GM12878 (cell line): ENCODE results near the gene SNRK. TPM values are rescaled to one million over a fixed set of nuclear protein-coding genes. Genes with fewer than 3 reads are reported as not detected.

Experiments
- ATAC-seq: fragments of 200-7000 bp; cut with Tn5 transposase; 3 replicates; pipeline ENCODE4 v1.9.1; 2020; ENCODE audit warnings: mild to moderate bottlenecking, moderate library complexity
- BruUV-seq: library from RNA; stranded (reverse); fragments of 400-500 nt; replicated peaks from 2 replicates; lab custom pipeline; 2021; lab: Mats Ljungman, UMichigan
- CTCF ChIA-PET: fragments of 300-600 bp; sonication (Branson Sonifier 250); formaldehyde crosslinking; extraction: SDS; loops from one replicate; lab custom pipeline; 2021; ENCODE audit warnings: inconsistent platforms; lab: Yijun Ruan, JAX
- POLR2A ChIA-PET: fragments of 350-600 bp; formaldehyde crosslinking; extraction: SDS; loops from one replicate; lab custom pipeline; 2021; ENCODE audit warnings: inconsistent platforms; lab: Charles Lee
- RAD21 ChIA-PET: fragments of 300-600 bp; sonication (Branson Sonifier 250); formaldehyde crosslinking; loops from one replicate; lab custom pipeline; 2023; ENCODE audit warnings: antibody characterized with exemption; ENCODE audit not compliant: unreplicated experiment; lab: Charles Lee
- SMC1A ChIA-PET: fragments of 300-600 bp; sonication (Branson Sonifier 250); formaldehyde crosslinking; loops from one replicate; lab custom pipeline; 2023; ENCODE audit not compliant: unreplicated experiment, uncharacterized antibody; lab: Charles Lee
- DNase-seq: peaks from one replicate; pipeline ENCODE4 v3.0.0-alpha.2; 2011; ENCODE audit warnings: low read depth, low spot score
- FAIRE-seq: peaks from 3 replicates; lab custom pipeline; 2011; peaks lifted over from hg19 to GRCh38; lab: Jason Lieb, UNC
- H2AFZ ChIP-seq: 2 replicates; pipeline ENCODE4 v1.6.0; 2011; ENCODE audit warnings: low read depth, low read length, control low read depth; ENCODE audit not compliant: control insufficient read depth
- H3K27ac ChIP-seq: 2 replicates; pipeline ENCODE4 v1.5.1; 2011; ENCODE audit warnings: control low read depth; ENCODE audit not compliant: control insufficient read depth, insufficient read depth
- H3K27me3 ChIP-seq, 2 experiments: replicated peaks in 1 of 2; 2 replicates each; pipeline versions ENCODE4 v1.6.0 to v1.6.1; 2011; ENCODE audit warnings: low read length in 1 of 2; ENCODE audit not compliant: control insufficient read depth in 2 of 2, insufficient read depth in 2 of 2
- H3K36me3 ChIP-seq, 2 experiments: 2 replicates each; pipeline ENCODE4 v1.5.1; 2011; ENCODE audit warnings: low read length in 1 of 2; ENCODE audit not compliant: control insufficient read depth in 2 of 2, insufficient read depth in 2 of 2
- H3K4me1 ChIP-seq: 2 replicates; pipeline ENCODE4 v1.6.1; 2011; ENCODE audit warnings: mild to moderate bottlenecking, low read length, moderate library complexity, mixed read lengths; ENCODE audit not compliant: control insufficient read depth, insufficient read depth
- H3K4me2 ChIP-seq: 2 replicates; pipeline ENCODE4 v1.6.0; 2011; ENCODE audit warnings: control low read depth; ENCODE audit not compliant: control insufficient read depth, insufficient read depth
- H3K4me3 ChIP-seq: fragments of 200-600 bp; sonication (generic); 2 replicates; pipeline ENCODE4 v1.5.1; 2016
- H3K79me2 ChIP-seq: 2 replicates; pipeline ENCODE4 v1.6.0; 2011; ENCODE audit warnings: low read length; ENCODE audit not compliant: control insufficient read depth, insufficient read depth
- H3K9ac ChIP-seq: 2 replicates; pipeline ENCODE4 v1.8.0; 2011; ENCODE audit warnings: low read length, control low read depth, mixed read lengths; ENCODE audit not compliant: control insufficient read depth, insufficient read depth
- H3K9me3 ChIP-seq: replicated peaks from 3 replicates; pipeline ENCODE4 v1.5.1; 2011; ENCODE audit warnings: mild to moderate bottlenecking, low read length; ENCODE audit not compliant: control insufficient read depth, insufficient read depth
- H4K20me1 ChIP-seq: 2 replicates; pipeline ENCODE4 v1.6.0; 2011; ENCODE audit not compliant: control insufficient read depth, insufficient read depth
- ATF2 ChIP-seq: IDR thresholded peaks from 2 replicates; pipeline ENCODE4 v1.6.1; 2012; ENCODE audit warnings: low read length, inconsistent platforms
- ATF7 ChIP-seq: fragments of 450-650 bp; IDR thresholded peaks from 2 replicates; pipeline ENCODE4 v1.6.1; 2016; ENCODE audit warnings: low read depth, mild to moderate bottlenecking
- BACH1 ChIP-seq: fragments of 450-650 bp; IDR thresholded peaks from 2 replicates; pipeline ENCODE4 v1.6.1; 2017; ENCODE audit warnings: mild to moderate bottlenecking, borderline replicate concordance
- BRCA1 ChIP-seq: IDR thresholded peaks from 2 replicates; pipeline ENCODE4 v1.6.1; 2011; ENCODE audit warnings: low read depth, low read length, improper control_type of control experiment
- CBFB ChIP-seq: IDR thresholded peaks from 2 replicates; pipeline ENCODE4 v1.6.1; 2016; ENCODE audit warnings: antibody characterized with exemption, low read depth
- CEBPZ ChIP-seq: fragments of 150-350 bp; IDR thresholded peaks from 2 replicates; pipeline ENCODE4 v1.6.1; 2016; ENCODE audit warnings: low read depth, low read length
- CHD4 ChIP-seq: fragments of 200-600 bp; sonication (generic); IDR thresholded peaks from 2 replicates; pipeline ENCODE4 v1.6.1; 2016; ENCODE audit warnings: mild to moderate bottlenecking
- EED ChIP-seq: sonication (generic); IDR thresholded peaks from 2 replicates; pipeline ENCODE4 v1.6.1; 2016; ENCODE audit warnings: antibody characterized with exemption, low read depth
- GATAD2B ChIP-seq: fragments of 450-650 bp; conservative IDR thresholded peaks from 2 replicates; pipeline ENCODE4 v1.6.1; 2017; ENCODE audit warnings: low read depth, mild to moderate bottlenecking, moderate library complexity
- IKZF2 ChIP-seq, 2 experiments: fragments of 450-650 bp; IDR thresholded peaks; 2 replicates each; pipeline ENCODE4 v1.6.1; 2017; ENCODE audit warnings: mild to moderate bottlenecking in 2 of 2, moderate library complexity in 2 of 2
- KDM1A ChIP-seq: fragments of 200-600 bp; sonication (generic); IDR thresholded peaks from 2 replicates; pipeline ENCODE4 v1.6.1; 2016; ENCODE audit warnings: borderline replicate concordance
- KLF5 ChIP-seq: fragments of 450-650 bp; IDR thresholded peaks from 2 replicates; pipeline ENCODE4 v1.6.1; 2014; ENCODE audit warnings: mild to moderate bottlenecking; ENCODE audit not compliant: partially characterized antibody
- LARP7 ChIP-seq: fragments of 450-650 bp; IDR thresholded peaks from 2 replicates; pipeline ENCODE4 v1.6.1; 2017; ENCODE audit warnings: mild to moderate bottlenecking
- NKRF ChIP-seq: fragments of 450-650 bp; conservative IDR thresholded peaks from 2 replicates; pipeline ENCODE4 v1.6.1; 2017; ENCODE audit warnings: mild to moderate bottlenecking, moderate library complexity
- POLR2AphosphoS2 ChIP-seq: IDR thresholded peaks from 2 replicates; pipeline ENCODE4 v1.6.1; 2011; ENCODE audit warnings: low read depth, mild to moderate bottlenecking, low read length, improper control_type of control experiment, moderate library complexity
- RAD51 ChIP-seq: fragments of 450-650 bp; IDR thresholded peaks from 2 replicates; pipeline ENCODE4 v1.6.1; 2016; ENCODE audit warnings: moderate library complexity, mild to moderate bottlenecking, inconsistent platforms
- RUNX3 ChIP-seq: IDR thresholded peaks from 2 replicates; pipeline ENCODE4 v1.6.1; 2012; ENCODE audit warnings: low read length, inconsistent platforms
- ZNF274 ChIP-seq: IDR thresholded peaks from one replicate; pipeline ENCODE4 v1.8.0; 2011; ENCODE audit not compliant: insufficient read length, insufficient read depth
- WGBS: methylation state at CpG from one replicate; pipeline ENCODE4 v1.1.6; 2016; ENCODE audit warnings: low lambda C conversion rate; ENCODE audit not compliant: insufficient replicate concordance, insufficient coverage; ENCODE audit errors: missing lambda C conversion rate; 5-methylcytosine and 5-hydroxymethylcytosine counted together
- in situ Hi-C: fragments of 300-500 bp; cut with MboI; formaldehyde crosslinking; loops from 9 replicates; pipeline ENCODE4 v1.14.3; 2018; ENCODE audit warnings: mixed read lengths
- intact Hi-C: fragments of 100-400 bp; cut with micrococcal nuclease; formaldehyde crosslinking; loops from one replicate; pipeline ENCODE4 v1.14.2; 2022; ENCODE audit not compliant: unreplicated experiment
- polyA plus RNA-seq, 11 experiments: library from polyadenylated mRNA; depleted of rRNA in 4 of 11; unstranded in 6 of 11; stranded (reverse) in 5 of 11; fragments of >200 nt; fragmentation: Nextera tagmentation in 4 of 11; fragmentation: Illumina TruSeq in 1 of 11; extraction: Ambion mirVana in 4 of 11; extraction: Trizol in 1 of 11; gene quantifications; 1 replicate in 1 of 11; 2 replicates in 10 of 11; pipeline versions ENCODE4 v1.2.1 to v1.2.3, GENCODE V29; 2011 to 2016; ENCODE audit warnings: inconsistent platforms in 2 of 11, missing spikeins in 2 of 11, low read depth in 1 of 11
- total RNA-seq, 4 experiments: library from RNA; depleted of rRNA in 3 of 4; stranded (reverse); fragments of >200 nt in 3 of 4; fragmentation: Illumina TruSeq in 1 of 4; extraction: Trizol in 1 of 4; gene quantifications; 2 replicates each; pipeline versions ENCODE4 v1.2.1 to v1.2.3, GENCODE V29; 2013 to 2021

The SNRK gene
- total and polyA plus RNA-seq, 10 of the 15 experiments (the other 5 are each of a cell fraction or from before 2014, with no cell fraction given), result 1.6 to 12.1 (median 7.6) TPM

- TF ChIP-seq ATF2, result no peak
- TF ChIP-seq GATAD2B, result no peak
- no peak for TF ChIP-seq RAD51
- TF ChIP-seq KLF5, result no peak
- TF ChIP-seq EED, result no peak
- no peak for TF ChIP-seq BRCA1
Measured at GRCh38 chr3:43319794-43320193, 33.5 kb downstream of the SNRK start (continued).

DNA sequence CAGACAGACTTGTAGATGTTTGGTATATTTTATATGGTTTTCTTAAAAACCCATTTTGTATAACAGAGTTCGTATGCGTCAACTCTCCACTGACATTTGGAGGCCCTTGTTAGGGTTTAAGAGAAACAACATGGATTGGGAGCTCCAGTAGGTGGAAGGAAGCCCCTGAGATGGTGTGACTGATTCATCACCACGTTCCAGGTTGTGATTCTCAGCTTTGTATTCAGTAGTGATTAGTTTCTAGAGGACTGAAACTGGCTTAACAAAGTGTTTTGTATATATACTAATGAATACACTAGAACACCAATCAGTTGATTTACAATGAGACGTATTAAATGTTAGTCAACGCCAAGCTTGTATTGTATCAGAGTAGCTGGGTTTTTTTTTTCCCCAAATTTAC is 33.9 kb downstream of the SNRK start:
- 96% methylated on average over 5 of the region's 5 CpGs for WGBS
- ChIA-PET RAD21 (no interaction called here), CTCF (interaction anchor here (0.9 to 1.2 kb wide), 2 partner anchors 14 to 22 kb away, joined by 3 read pairs; no protein-coding TSS in a partner anchor), POLR2A (interaction anchor here (0.6 to 1.1 kb wide), 2 partner anchors 15 to 193 kb away, joined by 3 to 7 read pairs; no protein-coding TSS in a partner anchor), SMC1A (interaction anchor here (0.6 to 1.9 kb wide), 8 partner anchors 9 to 89 kb away, joined by 3 to 6 read pairs (median 4); no protein-coding TSS in a partner anchor)
- no peaks in the 10 kb centered on the region for H4K20me1 ChIP-seq
- H3K79me2 ChIP-seq, result no peaks in the 10 kb centered on the region; the same call in 1 of the 2 replicates
- no peak for ATAC-seq
- H2AFZ ChIP-seq, result no peak overlapping the region
- H3K9me3 ChIP-seq, result peaks cover 2% of the 10 kb centered on the region; the same call in 2 of the 3 replicates
- H3K36me3 ChIP-seq, result no peaks in the 10 kb centered on the region
- BruUV-seq, result no TSS peak
- in situ Hi-C loops (no loop called here), intact Hi-C loops (no loop called here)
- H3K27me3 ChIP-seq, result no peaks in the 10 kb centered on the region
- no peak overlapping the region for H3K4me3 ChIP-seq
- no peak overlapping the region for H3K27ac ChIP-seq
- TF ChIP-seq ZNF274 (no peak), RUNX3 (no peak), POLR2AphosphoS2 (no peak), IKZF2 (IDR thresholded peaks at IDR 0.05) (no peak), BACH1 (no peak), KDM1A (no peak), ATF7 (no peak), NKRF (no peak), CEBPZ (no peak), CHD4 (no peak), CBFB (no peak), LARP7 (no peak)
- no peaks in the 10 kb centered on the region for H3K4me1 ChIP-seq
- DNase-seq, result no peak
- FAIRE-seq, result no peak
- H3K4me2 ChIP-seq, result no peak overlapping the region
- no peak overlapping the region for H3K9ac ChIP-seq
